Hepatocyte (in vitro differentiated cells): ENCODE measurements around the gene RTBDN. TPM values are rescaled to one million over a fixed set of nuclear protein-coding genes. Genes with fewer than 3 reads are reported as not detected.

Source experiments
- DNase-seq: peaks from one replicate; pipeline ENCODE4 v3.0.0-alpha.2; 2016; ENCODE audit warnings: low spot score
- H2AFZ ChIP-seq: fragments of 200-600 bp; sonication (generic); 2 replicates; pipeline ENCODE4 v1.6.0; 2016; ENCODE audit warnings: antibody characterized with exemption, mild to moderate bottlenecking
- H3K27ac ChIP-seq: fragments of 200-600 bp; sonication (generic); 2 replicates; pipeline ENCODE4 v1.5.1; 2016; ENCODE audit warnings: mild to moderate bottlenecking
- H3K27me3 ChIP-seq: fragments of 200-600 bp; sonication (generic); 2 replicates; pipeline ENCODE4 v1.6.1; 2016
- H3K36me3 ChIP-seq: fragments of 200-600 bp; sonication (generic); replicated peaks from 2 replicates; pipeline ENCODE4 v1.5.1; 2016; ENCODE audit warnings: low read depth; ENCODE audit not compliant: insufficient read depth
- H3K4me1 ChIP-seq: fragments of 200-600 bp; sonication (generic); 2 replicates; pipeline ENCODE4 v1.5.1; 2016; ENCODE audit warnings: mild to moderate bottlenecking, moderate library complexity; ENCODE audit not compliant: insufficient read depth
- H3K4me2 ChIP-seq: fragments of 200-600 bp; sonication (generic); 2 replicates; pipeline ENCODE4 v1.6.0; 2016
- H3K4me3 ChIP-seq: fragments of 200-600 bp; sonication (generic); 2 replicates; pipeline ENCODE4 v1.5.1; 2016; ENCODE audit warnings: mild to moderate bottlenecking
- H3K79me2 ChIP-seq: fragments of 200-600 bp; sonication (generic); 2 replicates; pipeline ENCODE4 v1.6.0; 2017; ENCODE audit warnings: mild to moderate bottlenecking
- H3K9me2 ChIP-seq: fragments of 200-600 bp; sonication (generic); replicated peaks from 2 replicates; pipeline ENCODE4 v1.6.0; 2017; ENCODE audit warnings: mild to moderate bottlenecking; ENCODE audit not compliant: insufficient read depth
- H3K9me3 ChIP-seq: fragments of 200-600 bp; sonication (generic); 2 replicates; pipeline ENCODE4 v1.5.1; 2016; ENCODE audit warnings: low read depth, mild to moderate bottlenecking
- H4K20me1 ChIP-seq: fragments of 200-600 bp; sonication (generic); 2 replicates; pipeline ENCODE4 v1.6.0; 2016; ENCODE audit warnings: mild to moderate bottlenecking; ENCODE audit not compliant: insufficient read depth, poor library complexity, severe bottlenecking
- CTCF ChIP-seq: fragments of 200-600 bp; sonication (generic); IDR thresholded peaks from 2 replicates; pipeline ENCODE4 v1.5.1; 2016; ENCODE audit warnings: antibody characterized with exemption, mild to moderate bottlenecking; ENCODE audit not compliant: poor library complexity
- EZH2 ChIP-seq: fragments of 200-600 bp; sonication (generic); IDR thresholded peaks from 2 replicates; pipeline ENCODE4 v1.6.1; 2016; ENCODE audit warnings: antibody characterized with exemption, mild to moderate bottlenecking, borderline replicate concordance
- EZH2phosphoT487 ChIP-seq: fragments of 200-600 bp; sonication (generic); IDR thresholded peaks from one replicate; pipeline ENCODE4 v1.6.1; 2018; ENCODE audit warnings: antibody characterized with exemption, mild to moderate bottlenecking, low read depth, moderate library complexity; ENCODE audit not compliant: unreplicated experiment, severe bottlenecking
- WGBS: methylation state at CpG from one replicate; pipeline ENCODE4 v1.1.6; 2016; ENCODE audit warnings: low lambda C conversion rate; ENCODE audit errors: missing lambda C conversion rate; 5-methylcytosine and 5-hydroxymethylcytosine counted together
- polyA plus RNA-seq: library from polyadenylated mRNA; unstranded; fragments of >200 nt; fragmentation: Nextera tagmentation; extraction: Ambion mirVana; gene quantifications from 2 replicates; pipeline ENCODE4 v1.2.1, GENCODE V29; 2016
- total RNA-seq: library from RNA; depleted of rRNA; stranded (reverse); fragments of >200 nt; gene quantifications from 2 replicates; pipeline ENCODE4 v1.2.3, GENCODE V29; 2014

Gene RTBDN
- total and polyA plus RNA-seq, 2 experiments from 2014 or later, result not detected

- WGBS, result 64% methylated on average over 5 of the region's 5 CpGs
- no peaks in the 10 kb centered on the region for H3K9me2 ChIP-seq
- H3K4me2 ChIP-seq, result peak overlapping the region; percentile 98
- no peak for DNase-seq
- no peaks in the 10 kb centered on the region for H3K36me3 ChIP-seq
- peak overlapping the region; percentile 99 for H3K27ac ChIP-seq
- H3K27me3 ChIP-seq, result no peaks in the 10 kb centered on the region
- H3K4me3 ChIP-seq, result no peak overlapping the region
- H3K4me1 ChIP-seq, result peaks cover 69% of the 10 kb centered on the region
- no peak for TF ChIP-seq EZH2
- TF ChIP-seq CTCF, result no peak
- TF ChIP-seq EZH2phosphoT487, result no peak
- no peak overlapping the region for H2AFZ ChIP-seq
- H3K9me3 ChIP-seq, result no peaks in the 10 kb centered on the region
- H4K20me1 ChIP-seq, result no peaks in the 10 kb centered on the region
- H3K79me2 ChIP-seq, result no peaks in the 10 kb centered on the region
Observed at GRCh38 chr19:12784871-12785430, 49.4 kb downstream of the RTBDN start.

- Histone ChIP-seq H3K36me3 (no peaks in the 10 kb centered on the region), H3K9me3 (no peaks in the 10 kb centered on the region), H3K4me3 (no peak overlapping the region), H3K27ac (peak overlapping the region; percentile 99), H3K4me1 (peaks cover 74% of the 10 kb centered on the region), H4K20me1 (no peaks in the 10 kb centered on the region), H3K27me3 (no peaks in the 10 kb centered on the region), H3K79me2 (no peaks in the 10 kb centered on the region), H2AFZ (no peak overlapping the region), H3K4me2 (peak overlapping the region; percentile 98), H3K9me2 (no peaks in the 10 kb centered on the region)
- no peak for TF ChIP-seq CTCF
- TF ChIP-seq EZH2, result no peak
- TF ChIP-seq EZH2phosphoT487, result no peak
- no peak for DNase-seq
- WGBS, result 58% methylated on average over 10 of the region's 10 CpGs
Observed at GRCh38 chr19:12784394-12784870, 49.9 kb downstream of the RTBDN start.

- Histone ChIP-seq H3K27me3 (no peaks in the 10 kb centered on the region), H2AFZ (no peak overlapping the region), H3K27ac (peak overlapping the region; percentile 99), H3K4me3 (no peak overlapping the region), H3K79me2 (no peaks in the 10 kb centered on the region), H3K9me3 (no peaks in the 10 kb centered on the region), H3K36me3 (no peaks in the 10 kb centered on the region), H3K4me2 (peak overlapping the region; percentile 98), H3K4me1 (peaks cover 75% of the 10 kb centered on the region), H3K9me2 (no peaks in the 10 kb centered on the region), H4K20me1 (no peaks in the 10 kb centered on the region)
- peak; percentile 68 for DNase-seq
- TF ChIP-seq EZH2phosphoT487 (no peak), CTCF (no peak), EZH2 (no peak)
- whole genome bisulfite sequencing, result 20% methylated on average over 15 of the region's 19 CpGs
Observed at GRCh38 chr19:12783849-12784393, 50.5 kb downstream of the RTBDN start.
